AG09319 (cell line): ENCODE results near the gene ANKRD42.

Source experiments
- DNase-seq: peaks from one replicate; pipeline ENCODE4 v3.0.0-alpha.2; 2010; ENCODE audit warnings: low read depth; ENCODE audit errors: extremely low read depth
- TF ChIP-seq, protein P1 (sequence below): IDR thresholded peaks from 2 replicates; pipeline ENCODE4 v1.5.1; 2011; ENCODE audit warnings: low read depth, mild to moderate bottlenecking, inconsistent platforms, low read length, moderate library complexity

Gene ANKRD42

DNA sequence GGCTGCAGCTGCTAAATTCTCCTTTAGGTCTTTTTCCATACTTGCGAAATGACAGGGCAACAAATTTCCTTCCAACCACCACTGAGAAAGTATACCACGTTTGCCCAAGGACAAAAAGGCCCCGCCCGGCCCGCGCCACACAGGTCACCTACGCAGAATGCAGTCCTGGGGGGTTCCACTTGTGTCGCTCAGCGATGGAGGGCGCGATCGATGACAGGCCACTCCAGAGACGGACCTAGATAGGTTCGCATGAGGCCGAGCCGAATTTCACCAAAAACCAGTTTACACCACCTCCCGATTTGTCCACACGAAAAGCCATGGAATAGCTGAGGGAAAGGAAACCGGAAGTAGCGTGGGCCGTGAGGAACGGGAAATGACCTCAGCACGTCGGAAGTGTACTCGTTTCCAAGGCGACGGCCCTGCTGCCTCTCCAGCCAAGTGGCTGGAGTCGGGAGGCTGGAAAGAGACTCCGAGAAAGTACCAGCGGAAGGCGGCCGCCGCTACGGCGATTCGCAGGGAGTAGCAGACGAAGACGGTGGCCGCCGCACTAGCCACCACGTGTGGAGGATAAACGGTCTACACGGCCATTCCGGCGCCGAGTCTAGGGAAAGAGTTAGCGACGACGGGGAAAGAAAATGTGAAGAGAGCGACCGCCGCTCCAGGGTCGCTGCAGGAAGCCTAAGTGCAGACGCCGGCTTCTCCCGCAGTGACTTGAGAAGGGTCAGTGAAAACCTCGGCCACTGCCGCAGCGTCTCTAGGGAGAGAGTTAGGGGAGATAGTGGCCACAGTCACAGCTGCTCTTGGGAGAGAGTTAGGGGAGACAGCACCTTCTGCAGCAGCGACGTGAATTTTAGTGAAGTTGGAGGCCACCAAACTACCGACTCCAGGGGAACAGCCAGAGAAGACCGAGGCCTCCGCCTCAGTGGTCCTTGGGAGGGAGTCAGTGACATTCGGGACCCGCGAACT is at the start of gene ANKRD42:
Gene ANKRD42, plus strand, starts transcription at position 398 of the 966 bp plus-strand sequence. CDS start 959 bp downstream, outside the sequence.
- TF ChIP-seq, protein P1, sequence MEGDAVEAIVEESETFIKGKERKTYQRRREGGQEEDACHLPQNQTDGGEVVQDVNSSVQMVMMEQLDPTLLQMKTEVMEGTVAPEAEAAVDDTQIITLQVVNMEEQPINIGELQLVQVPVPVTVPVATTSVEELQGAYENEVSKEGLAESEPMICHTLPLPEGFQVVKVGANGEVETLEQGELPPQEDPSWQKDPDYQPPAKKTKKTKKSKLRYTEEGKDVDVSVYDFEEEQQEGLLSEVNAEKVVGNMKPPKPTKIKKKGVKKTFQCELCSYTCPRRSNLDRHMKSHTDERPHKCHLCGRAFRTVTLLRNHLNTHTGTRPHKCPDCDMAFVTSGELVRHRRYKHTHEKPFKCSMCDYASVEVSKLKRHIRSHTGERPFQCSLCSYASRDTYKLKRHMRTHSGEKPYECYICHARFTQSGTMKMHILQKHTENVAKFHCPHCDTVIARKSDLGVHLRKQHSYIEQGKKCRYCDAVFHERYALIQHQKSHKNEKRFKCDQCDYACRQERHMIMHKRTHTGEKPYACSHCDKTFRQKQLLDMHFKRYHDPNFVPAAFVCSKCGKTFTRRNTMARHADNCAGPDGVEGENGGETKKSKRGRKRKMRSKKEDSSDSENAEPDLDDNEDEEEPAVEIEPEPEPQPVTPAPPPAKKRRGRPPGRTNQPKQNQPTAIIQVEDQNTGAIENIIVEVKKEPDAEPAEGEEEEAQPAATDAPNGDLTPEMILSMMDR: no peak
- DNase-seq: peak; percentile 86

DNA sequence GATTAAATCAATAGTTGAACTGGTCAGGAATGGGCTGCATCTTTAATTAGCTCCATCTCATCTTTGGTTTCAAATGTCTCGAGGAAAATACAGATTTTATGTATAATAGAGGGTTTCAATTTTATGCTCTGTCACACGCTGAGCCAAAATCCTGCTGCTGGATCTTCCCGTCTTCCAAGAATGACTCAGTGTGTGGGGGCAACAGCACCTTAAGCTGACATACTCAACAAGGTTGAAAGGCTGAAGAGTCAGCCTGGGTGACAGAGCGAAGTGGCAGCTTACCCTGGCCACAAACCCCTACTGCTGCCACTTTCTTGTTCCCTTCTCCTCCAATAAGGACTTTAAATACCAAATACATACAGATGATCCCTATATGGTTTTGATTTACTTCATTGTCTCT is 45.6 kb upstream of the ANKRD42 start:
- TF ChIP-seq, protein P1: no peak
- DNase-seq: no peak

DNA sequence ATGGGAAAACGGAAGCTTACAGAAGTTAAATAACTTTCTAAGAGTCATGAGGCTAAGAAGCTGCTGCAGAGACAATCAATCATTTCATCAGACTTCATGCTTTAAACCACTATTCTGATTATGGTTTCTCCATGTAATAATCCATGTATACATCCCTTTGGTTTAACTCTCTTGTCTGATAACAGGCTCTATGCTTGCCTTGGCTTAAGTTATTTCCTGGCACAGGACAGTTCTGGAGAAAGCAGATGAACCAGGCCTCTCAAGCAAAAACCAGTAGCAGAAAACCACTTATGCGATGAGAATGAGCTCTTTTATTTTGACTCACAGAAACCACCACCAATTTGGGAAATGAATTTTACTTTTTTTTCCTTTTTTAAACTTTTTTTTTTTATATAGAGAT is 43.1 kb upstream of the ANKRD42 start:
- TF ChIP-seq, protein P1: no peak
- no peak for DNase-seq

DNA sequence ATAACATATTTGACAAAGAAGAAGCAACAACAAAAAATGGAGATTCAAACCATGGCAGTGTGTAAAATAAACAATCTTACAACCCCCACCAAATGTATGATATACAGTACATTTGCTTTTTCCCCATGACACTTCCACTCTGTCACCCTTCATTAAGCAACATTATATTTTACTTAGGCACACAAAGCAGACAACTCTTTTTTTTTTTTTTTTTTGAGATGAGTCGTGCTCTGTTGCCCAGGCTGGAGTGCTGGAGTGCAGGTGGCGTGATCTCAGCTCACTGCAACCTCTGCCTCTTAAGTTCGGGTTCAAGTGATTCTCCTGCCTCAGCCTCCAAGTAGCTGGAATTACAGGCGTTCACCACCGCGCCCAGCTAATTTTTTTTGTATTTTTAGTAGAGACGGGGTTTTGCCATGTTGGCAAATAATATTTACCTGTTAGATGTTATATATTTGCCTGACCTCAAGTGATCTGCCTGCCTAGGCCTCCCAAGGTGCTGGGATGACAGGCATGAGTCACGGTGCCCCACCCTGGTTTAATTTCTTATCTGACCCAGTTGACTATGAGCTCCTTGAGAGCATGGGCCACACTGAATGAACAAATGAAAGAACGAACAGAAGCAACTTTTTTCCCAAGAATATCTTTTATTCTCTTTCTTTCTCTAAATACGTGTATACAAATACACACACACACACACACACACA is 42.1 kb upstream of the ANKRD42 start:
- TF ChIP-seq, protein P1: no peak
- no peak for DNase-seq

DNA sequence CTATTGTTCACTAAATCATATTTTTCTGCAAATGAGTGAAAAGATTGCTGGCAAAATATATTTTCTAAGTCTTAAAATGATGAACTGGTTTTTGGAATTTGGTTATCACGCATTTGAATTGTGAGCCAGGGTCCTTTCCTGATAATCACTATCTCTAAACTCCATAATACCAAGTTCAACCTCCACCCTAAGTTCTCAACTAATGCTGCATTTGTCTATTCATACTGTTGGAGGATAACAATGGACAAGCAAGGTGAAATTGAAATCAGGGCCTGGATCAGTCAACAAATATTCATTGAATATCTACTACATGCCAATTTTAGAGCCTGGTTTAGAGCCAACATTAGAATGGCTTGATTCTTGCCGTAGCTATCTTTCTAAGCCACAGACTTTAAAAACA is 41.2 kb upstream of the ANKRD42 start:
- TF ChIP-seq, protein P1: no peak
- no peak for DNase-seq

DNA sequence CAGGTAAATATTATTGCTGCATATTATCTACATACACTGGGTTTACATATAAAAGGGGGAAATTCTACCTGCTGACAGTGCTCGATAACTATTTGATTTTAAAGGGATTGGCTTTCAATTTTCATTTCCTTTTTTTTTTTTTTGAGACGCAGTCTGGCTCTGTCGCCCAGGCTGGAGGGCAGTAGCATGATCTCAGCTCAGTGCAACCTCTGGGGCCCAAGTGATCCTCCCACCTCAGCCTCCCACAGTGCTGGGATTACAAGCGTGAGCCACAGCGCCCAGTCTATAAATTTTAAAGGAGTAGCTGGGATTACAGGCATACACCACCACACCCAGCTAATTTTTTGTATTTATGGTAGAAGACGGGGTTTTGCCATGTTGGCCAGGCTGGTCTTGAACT is 39.7 kb upstream of the ANKRD42 start:
- no peak for DNase-seq
- TF ChIP-seq, protein P1: no peak
